Fibroblast of pulmonary artery (primary cell): ENCODE measurements around the gene NKIRAS1.

Experiments
- DNase-seq: peaks from one replicate; pipeline ENCODE4 v3.0.0-alpha.2; 2010; ENCODE audit warnings: low read depth
- H3K4me3 ChIP-seq: replicated peaks from 2 replicates; pipeline ENCODE4 v1.5.1; 2011; ENCODE audit warnings: low read depth, mild to moderate bottlenecking, control low read depth, low read length, moderate library complexity
- TF ChIP-seq, protein P1 (sequence below): IDR thresholded peaks from 2 replicates; pipeline ENCODE4 v1.5.1; 2011; ENCODE audit warnings: mild to moderate bottlenecking, control low read depth, low read length, inconsistent platforms; ENCODE audit errors: missing control alignments

Gene NKIRAS1

DNA sequence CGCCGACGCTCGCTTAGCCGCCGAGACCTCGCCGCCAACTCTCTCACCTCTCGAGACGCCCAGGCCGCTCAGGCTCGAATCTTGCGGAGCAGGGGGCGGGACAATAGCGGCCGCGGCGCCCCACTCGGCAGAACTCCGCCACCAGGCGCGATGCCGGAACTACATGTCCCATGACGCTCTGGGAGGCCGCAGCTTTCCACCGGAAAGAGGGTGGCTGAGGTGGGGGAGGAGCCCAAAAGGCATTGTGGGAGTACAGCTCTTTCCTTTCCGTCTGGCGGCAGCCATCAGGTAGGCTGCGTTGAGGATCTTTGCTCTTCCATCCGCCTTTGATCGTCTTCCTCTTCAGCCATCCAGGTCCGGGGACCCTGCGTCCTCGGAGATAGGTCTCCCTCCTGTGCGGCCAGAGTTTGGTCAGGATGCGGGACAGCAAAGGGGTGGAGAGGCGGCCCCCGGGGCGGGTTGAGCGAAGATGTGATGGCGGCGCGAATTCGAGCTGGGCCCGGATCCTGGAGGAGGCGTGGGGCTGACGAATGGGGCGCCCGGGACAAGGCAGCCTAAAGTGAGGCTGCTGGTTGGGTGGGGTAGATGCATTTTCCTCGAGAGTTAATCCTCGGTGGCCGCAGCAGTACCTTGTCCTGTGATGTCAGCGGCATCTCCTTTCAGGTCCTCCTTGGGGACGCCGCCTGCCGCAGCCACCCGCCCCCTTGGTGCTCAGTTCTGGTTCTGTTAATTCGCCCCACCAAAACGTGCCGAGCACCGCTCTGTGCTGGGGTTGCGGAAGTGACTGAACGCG lies at the start of gene NKIRAS1, which contains the start of gene RPL15:
Gene NKIRAS1, minus strand, starts transcription at position 105 of the 793 bp plus-strand sequence. CDS start 6,086 bp downstream, outside the sequence.
Gene RPL15, plus strand, starts transcription at position 247 of the 793 bp plus-strand sequence. CDS start 728 bp downstream, outside the sequence.
- H3K4me3 ChIP-seq = peak within 1 kb of the TSS; percentile 99
- TF ChIP-seq, protein P1, sequence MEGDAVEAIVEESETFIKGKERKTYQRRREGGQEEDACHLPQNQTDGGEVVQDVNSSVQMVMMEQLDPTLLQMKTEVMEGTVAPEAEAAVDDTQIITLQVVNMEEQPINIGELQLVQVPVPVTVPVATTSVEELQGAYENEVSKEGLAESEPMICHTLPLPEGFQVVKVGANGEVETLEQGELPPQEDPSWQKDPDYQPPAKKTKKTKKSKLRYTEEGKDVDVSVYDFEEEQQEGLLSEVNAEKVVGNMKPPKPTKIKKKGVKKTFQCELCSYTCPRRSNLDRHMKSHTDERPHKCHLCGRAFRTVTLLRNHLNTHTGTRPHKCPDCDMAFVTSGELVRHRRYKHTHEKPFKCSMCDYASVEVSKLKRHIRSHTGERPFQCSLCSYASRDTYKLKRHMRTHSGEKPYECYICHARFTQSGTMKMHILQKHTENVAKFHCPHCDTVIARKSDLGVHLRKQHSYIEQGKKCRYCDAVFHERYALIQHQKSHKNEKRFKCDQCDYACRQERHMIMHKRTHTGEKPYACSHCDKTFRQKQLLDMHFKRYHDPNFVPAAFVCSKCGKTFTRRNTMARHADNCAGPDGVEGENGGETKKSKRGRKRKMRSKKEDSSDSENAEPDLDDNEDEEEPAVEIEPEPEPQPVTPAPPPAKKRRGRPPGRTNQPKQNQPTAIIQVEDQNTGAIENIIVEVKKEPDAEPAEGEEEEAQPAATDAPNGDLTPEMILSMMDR = peak; percentile 44
- peak; percentile 98 for DNase-seq

DNA sequence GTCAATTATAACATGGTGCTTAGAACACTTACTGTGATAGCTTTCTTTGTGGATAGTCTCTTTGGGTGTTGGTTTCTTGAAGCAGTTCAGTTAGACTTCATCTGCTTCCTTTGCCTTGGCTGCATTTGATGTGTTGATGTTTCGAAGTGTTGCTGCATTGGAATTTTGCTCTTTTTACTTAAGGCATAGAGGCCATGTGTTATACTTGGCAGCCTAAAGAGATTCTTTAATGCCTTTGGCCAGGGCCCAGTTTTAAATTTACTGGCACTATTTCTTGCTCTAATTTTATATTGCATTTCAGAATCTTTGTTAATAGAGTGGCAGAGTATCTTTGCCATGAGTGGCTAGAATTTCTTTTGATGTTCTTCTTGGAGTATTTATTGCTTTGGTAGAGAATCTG lies 49.5 kb upstream of the NKIRAS1 start:
- H3K4me3 ChIP-seq = no peak overlapping the region
- TF ChIP-seq, protein P1 = no peak
- peak; percentile 49 for DNase-seq

DNA sequence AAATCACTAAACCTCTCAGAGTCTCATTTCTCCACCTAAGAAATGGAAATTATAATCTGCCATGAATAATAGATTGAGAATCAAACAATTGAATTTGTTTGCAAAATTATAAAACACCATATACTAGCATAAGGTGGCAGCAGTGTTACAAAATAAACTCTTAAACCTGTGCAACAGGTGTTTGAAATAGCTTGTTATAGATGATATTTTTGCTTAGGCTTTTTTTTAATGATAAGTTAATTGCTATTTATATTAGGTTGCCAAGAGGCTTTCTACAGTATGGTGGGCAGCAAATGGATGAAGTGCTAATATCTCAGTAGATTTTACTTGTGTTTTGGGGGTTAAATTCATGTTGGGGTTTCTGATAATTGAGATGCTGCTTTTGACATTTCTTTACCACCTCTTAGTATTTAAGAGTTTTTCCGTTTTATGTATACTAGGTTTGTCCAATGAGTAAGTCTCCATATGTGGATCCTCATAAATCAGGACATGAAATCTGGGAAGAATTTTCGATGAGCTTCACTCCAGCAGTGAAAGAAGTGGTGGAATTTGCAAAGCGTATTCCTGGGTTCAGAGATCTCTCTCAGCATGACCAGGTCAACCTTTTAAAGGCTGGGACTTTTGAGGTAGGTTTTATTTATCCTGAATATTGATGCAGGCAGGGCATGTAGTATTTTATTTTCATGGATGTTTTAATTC lies 47.9 kb upstream of the NKIRAS1 start:
- TF ChIP-seq, protein P1 = no peak
- no peak for DNase-seq
- H3K4me3 ChIP-seq = no peak overlapping the region

DNA sequence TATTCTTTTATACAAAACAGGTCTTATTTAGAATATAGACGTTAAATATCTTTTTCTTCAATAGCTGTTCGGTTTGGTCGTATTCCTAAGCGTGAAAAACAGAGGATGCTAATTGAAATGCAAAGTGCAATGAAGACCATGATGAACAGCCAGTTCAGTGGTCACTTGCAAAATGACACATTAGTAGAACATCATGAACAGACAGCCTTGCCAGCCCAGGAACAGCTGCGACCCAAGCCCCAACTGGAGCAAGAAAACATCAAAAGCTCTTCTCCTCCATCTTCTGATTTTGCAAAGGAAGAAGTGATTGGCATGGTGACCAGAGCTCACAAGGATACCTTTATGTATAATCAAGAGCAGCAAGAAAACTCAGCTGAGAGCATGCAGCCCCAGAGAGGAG lies 45.1 kb upstream of the NKIRAS1 start:
- TF ChIP-seq, protein P1 = no peak
- H3K4me3 ChIP-seq = no peak overlapping the region
- DNase-seq = no peak

DNA sequence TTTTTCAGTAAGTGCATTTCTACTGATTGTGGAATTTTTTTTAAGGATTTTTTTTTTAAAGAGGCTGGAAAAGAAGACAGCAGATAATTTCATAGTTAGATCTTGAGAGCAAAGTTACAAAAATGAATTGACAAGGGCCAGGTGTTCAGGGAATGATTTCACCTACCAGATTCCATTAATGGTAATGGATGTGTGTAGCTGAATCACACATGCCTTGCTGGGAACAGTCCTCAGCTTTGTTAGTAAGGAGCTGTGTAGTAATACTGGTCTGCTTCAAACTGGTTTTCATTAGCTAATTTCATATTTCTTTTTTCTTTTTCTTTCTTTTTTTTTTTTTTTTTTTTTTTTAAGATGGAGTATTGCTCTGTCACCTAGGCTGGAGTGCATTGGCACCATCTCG lies 44.3 kb upstream of the NKIRAS1 start:
- TF ChIP-seq, protein P1 = no peak
- H3K4me3 ChIP-seq = no peak overlapping the region
- DNase-seq = no peak

DNA sequence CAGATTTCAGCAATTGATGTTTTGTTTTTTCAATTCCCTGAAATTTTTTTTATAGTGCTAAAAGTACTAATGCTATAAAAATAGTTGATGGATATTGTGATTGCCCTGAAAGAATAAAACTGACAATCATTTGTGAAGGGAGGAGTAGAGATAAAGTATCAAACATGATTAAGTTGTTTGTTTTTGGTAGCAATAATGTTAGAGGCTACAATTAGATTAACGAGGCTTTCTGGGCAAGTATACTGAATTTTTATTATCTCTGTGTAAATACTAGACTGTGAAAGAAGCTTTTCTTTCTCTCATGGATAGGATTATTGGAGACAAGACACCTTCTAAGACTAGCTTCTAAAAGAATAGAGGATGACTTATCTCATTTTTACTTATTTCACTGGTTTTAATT lies 43.9 kb upstream of the NKIRAS1 start:
- no peak for DNase-seq
- H3K4me3 ChIP-seq = no peak overlapping the region

More for the DNA sequence above, 43.9 kb upstream of the NKIRAS1 start:
- TF ChIP-seq, protein P1 = no peak
